NCI-H2227 treated with DMSO at 0.1 percent for 48 hours (cell line): ENCODE measurements around the gene HNRNPA1.
"Not testable (repeated sequence)": the region's sequence is repeated elsewhere in the genome, so short reads cannot be mapped to it uniquely, and the experiment has no call there.

Experiments
- DNase-seq: peaks from one replicate; lab custom pipeline; 2025; lab: John Stamatoyannopoulos, UW

Gene HNRNPA1

GRCh38 chr12:54276368-54276767 lies 4.2 kb upstream of the HNRNPA1 start:
- DNase-seq, result no peak

- DNase-seq, result no peak
Measured at GRCh38 chr12:54277823-54278276, 2.7 kb upstream of the HNRNPA1 start.

GRCh38 chr12:54279227-54279631 lies 1.3 kb upstream of the HNRNPA1 start:
- no peak for DNase-seq

GRCh38 chr12:54279632-54280467 lies 676 bp upstream of the HNRNPA1 start, which contains the start of gene CBX5:
CBX5 (minus strand) TSS chr12:54280122; CDS start chr12:54257650, 22,472 bp downstream.
- peak; percentile 99 for DNase-seq

- DNase-seq, result not testable (repeated sequence)
Measured at GRCh38 chr12:54281261-54281638, 724 bp downstream of the HNRNPA1 start.

GRCh38 chr12:54281694-54282093 lies 1.2 kb downstream of the HNRNPA1 start:
- not testable (repeated sequence) for DNase-seq

GRCh38 chr12:54282949-54283593 lies 2.5 kb downstream of the HNRNPA1 start:
- DNase-seq, result no peak

GRCh38 chr12:54284070-54284780 lies 3.7 kb downstream of the HNRNPA1 start:
- not testable (repeated sequence) for DNase-seq

- no peak for DNase-seq
Measured at GRCh38 chr12:54285150-54286041, 4.9 kb downstream of the HNRNPA1 start.

- no peak for DNase-seq
Measured at GRCh38 chr12:54286042-54287030, 5.8 kb downstream of the HNRNPA1 start.

- no peak for DNase-seq
Measured at GRCh38 chr12:54287261-54288157, 7.0 kb downstream of the HNRNPA1 start.

GRCh38 chr12:54292083-54292930 lies 11.8 kb downstream of the HNRNPA1 start:
- DNase-seq, result no peak

- DNase-seq, result no peak
Measured at GRCh38 chr12:54292931-54293241, 12.4 kb downstream of the HNRNPA1 start.

GRCh38 chr12:54294152-54294952 lies 13.8 kb downstream of the HNRNPA1 start:
- no peak for DNase-seq

- DNase-seq, result no peak
Measured at GRCh38 chr12:54294953-54295566, 14.5 kb downstream of the HNRNPA1 start.

- DNase-seq, result no peak
Measured at GRCh38 chr12:54296393-54297099, 16.0 kb downstream of the HNRNPA1 start.

- DNase-seq, result no peak
Measured at GRCh38 chr12:54298904-54299303, 18.4 kb downstream of the HNRNPA1 start.
